Panc1 (cell line): ENCODE data around the gene FREM3.

ENCODE experiments used
- POLR2AphosphoS5 ChIP-seq: IDR thresholded peaks from 2 replicates; pipeline ENCODE4 v1.6.1; 2012; ENCODE audit warnings: mild to moderate bottlenecking, low read depth, low read length, moderate library complexity
- TF ChIP-seq, protein P1 (sequence below): fragments of 450-650 bp; IDR thresholded peaks from 2 replicates; pipeline ENCODE4 v1.5.1; 2017; ENCODE audit warnings: mild to moderate bottlenecking

DNA sequence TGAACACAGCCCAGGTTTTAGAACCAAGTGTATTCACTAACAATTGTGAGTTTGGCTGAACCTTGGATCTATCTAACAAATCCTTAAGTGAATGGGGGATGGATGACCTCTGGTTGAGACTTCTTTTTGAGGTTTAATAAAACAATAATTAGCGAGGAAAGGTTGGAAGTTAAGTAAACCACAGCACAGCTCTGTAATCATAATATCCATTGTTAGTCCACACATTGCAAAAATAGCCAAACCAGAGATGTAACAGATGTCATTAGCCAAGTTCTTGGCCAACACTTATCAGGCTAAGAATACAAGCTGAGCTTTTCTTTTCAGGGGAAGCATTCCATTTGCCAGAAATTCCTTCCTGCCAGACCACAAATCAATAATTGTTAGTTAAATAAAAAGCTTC lies 59.1 kb downstream of the FREM3 start:
- TF ChIP-seq, protein P1, sequence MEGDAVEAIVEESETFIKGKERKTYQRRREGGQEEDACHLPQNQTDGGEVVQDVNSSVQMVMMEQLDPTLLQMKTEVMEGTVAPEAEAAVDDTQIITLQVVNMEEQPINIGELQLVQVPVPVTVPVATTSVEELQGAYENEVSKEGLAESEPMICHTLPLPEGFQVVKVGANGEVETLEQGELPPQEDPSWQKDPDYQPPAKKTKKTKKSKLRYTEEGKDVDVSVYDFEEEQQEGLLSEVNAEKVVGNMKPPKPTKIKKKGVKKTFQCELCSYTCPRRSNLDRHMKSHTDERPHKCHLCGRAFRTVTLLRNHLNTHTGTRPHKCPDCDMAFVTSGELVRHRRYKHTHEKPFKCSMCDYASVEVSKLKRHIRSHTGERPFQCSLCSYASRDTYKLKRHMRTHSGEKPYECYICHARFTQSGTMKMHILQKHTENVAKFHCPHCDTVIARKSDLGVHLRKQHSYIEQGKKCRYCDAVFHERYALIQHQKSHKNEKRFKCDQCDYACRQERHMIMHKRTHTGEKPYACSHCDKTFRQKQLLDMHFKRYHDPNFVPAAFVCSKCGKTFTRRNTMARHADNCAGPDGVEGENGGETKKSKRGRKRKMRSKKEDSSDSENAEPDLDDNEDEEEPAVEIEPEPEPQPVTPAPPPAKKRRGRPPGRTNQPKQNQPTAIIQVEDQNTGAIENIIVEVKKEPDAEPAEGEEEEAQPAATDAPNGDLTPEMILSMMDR, result no peak
- no peak for TF ChIP-seq POLR2AphosphoS5
